Neural cell (in vitro differentiated cells): ENCODE data around the gene STPG2. TPM values are rescaled to one million over a fixed set of nuclear protein-coding genes. Genes with fewer than 3 reads are reported as not detected.

ENCODE experiments used
- H2AFZ ChIP-seq: fragments of 200-600, 300-800 bp; sonication (generic), shearing (Covaris generic); 2 replicates; pipeline ENCODE4 v1.6.0; 2014; ENCODE audit warnings: low read depth, mild to moderate bottlenecking, antibody characterized with exemption, low read length, moderate library complexity
- H3F3A ChIP-seq: fragments of 200-600 bp; shearing (Covaris generic); 2 replicates; pipeline ENCODE4 v1.6.1; 2016; ENCODE audit warnings: mild to moderate bottlenecking, moderate library complexity, mixed read lengths, antibody characterized with exemption, low read length; ENCODE audit not compliant: insufficient read depth, poor library complexity, severe bottlenecking
- H3K27ac ChIP-seq: fragments of 200-600, 300-800 bp; sonication (generic), shearing (Covaris generic); 2 replicates; pipeline ENCODE4 v1.5.1; 2014; ENCODE audit warnings: mild to moderate bottlenecking, low read length, moderate library complexity
- H3K27me3 ChIP-seq: fragments of 300-800, 200-600 bp; sonication (generic), shearing (Covaris generic); 2 replicates; pipeline ENCODE4 v1.6.0; 2014; ENCODE audit warnings: mild to moderate bottlenecking, low read depth, low read length, moderate library complexity; ENCODE audit not compliant: insufficient read depth
- H3K36me3 ChIP-seq: fragments of 300-800, 200-600 bp; sonication (generic), shearing (Covaris generic); 2 replicates; pipeline ENCODE4 v1.5.1; 2014; ENCODE audit warnings: mild to moderate bottlenecking, antibody characterized with exemption, low read length, moderate library complexity; ENCODE audit not compliant: insufficient read depth
- H3K4me2 ChIP-seq: fragments of 300-800, 200-600 bp; sonication (generic), shearing (Covaris generic); 2 replicates; pipeline ENCODE4 v1.6.0; 2014; ENCODE audit warnings: mild to moderate bottlenecking, low read length
- H3K4me3 ChIP-seq: fragments of 300-800, 200-600 bp; sonication (generic), shearing (Covaris generic); 2 replicates; pipeline ENCODE4 v1.5.1; 2014; ENCODE audit warnings: mild to moderate bottlenecking, low read length, moderate library complexity
- H3K79me2 ChIP-seq: fragments of 200-600 bp; shearing (Covaris generic); replicated peaks from 2 replicates; pipeline ENCODE4 v1.6.0; 2014; ENCODE audit warnings: mild to moderate bottlenecking, low read length, moderate library complexity; ENCODE audit not compliant: insufficient read depth
- H3K9ac ChIP-seq: fragments of 300-800, 200-600 bp; sonication (generic), shearing (Covaris generic); 2 replicates; pipeline ENCODE4 v1.6.1; 2016; ENCODE audit warnings: mild to moderate bottlenecking, low read length, mixed read lengths
- H3K9me2 ChIP-seq: fragments of 200-600 bp; shearing (Covaris generic); 2 replicates; pipeline ENCODE4 v1.6.1; 2016; ENCODE audit warnings: mild to moderate bottlenecking, low read length, mixed read lengths; ENCODE audit not compliant: insufficient read depth
- H3K9me3 ChIP-seq: fragments of 200-600, 300-800 bp; sonication (generic), shearing (Covaris generic); 2 replicates; pipeline ENCODE4 v1.6.1; 2016; ENCODE audit warnings: mild to moderate bottlenecking, mixed run types, low read length, moderate library complexity, mixed read lengths
- H4K20me1 ChIP-seq: fragments of 200-600 bp; shearing (Covaris generic); 2 replicates; pipeline ENCODE4 v1.6.1; 2016; ENCODE audit warnings: mild to moderate bottlenecking, mixed run types; ENCODE audit not compliant: insufficient read depth
- EP300 ChIP-seq: fragments of 450-650 bp; conservative IDR thresholded peaks from 2 replicates; pipeline ENCODE4 v1.6.1; 2014; ENCODE audit warnings: antibody characterized with exemption, mild to moderate bottlenecking, moderate library complexity; ENCODE audit not compliant: poor library complexity, severe bottlenecking
- EZH2 ChIP-seq: fragments of 200-600, 300-800 bp; shearing (Covaris generic), sonication (generic); IDR thresholded peaks from 2 replicates; pipeline ENCODE4 v1.6.1; 2014; ENCODE audit warnings: antibody characterized with exemption, low read length, borderline replicate concordance, mild to moderate bottlenecking; ENCODE audit not compliant: insufficient read depth, poor library complexity, severe bottlenecking
- MXI1 ChIP-seq: fragments of 450-650 bp; conservative IDR thresholded peaks from 2 replicates; pipeline ENCODE4 v1.6.1; 2014; ENCODE audit warnings: antibody characterized with exemption, mild to moderate bottlenecking; ENCODE audit not compliant: poor library complexity, severe bottlenecking
- POLR2AphosphoS5 ChIP-seq: IDR thresholded peaks from 2 replicates; pipeline ENCODE4 v1.6.1; 2012
- RAD21 ChIP-seq: fragments of 450-650 bp; conservative IDR thresholded peaks from 2 replicates; pipeline ENCODE4 v1.6.1; 2014; ENCODE audit warnings: antibody characterized with exemption, mild to moderate bottlenecking, moderate library complexity
- SMC3 ChIP-seq: fragments of 450-650 bp; conservative IDR thresholded peaks from 2 replicates; pipeline ENCODE4 v1.6.1; 2014; ENCODE audit warnings: antibody characterized with exemption, mild to moderate bottlenecking, moderate library complexity; ENCODE audit not compliant: poor library complexity
- TAF1 ChIP-seq: IDR thresholded peaks from 2 replicates; pipeline ENCODE4 v1.6.1; 2012; ENCODE audit warnings: low read depth
- polyA plus RNA-seq: library from polyadenylated mRNA; depleted of rRNA; stranded (reverse); fragments of >200 nt; gene quantifications from 2 replicates; pipeline ENCODE4 v1.2.3, GENCODE V29; 2014
- TF ChIP-seq, protein P1 (sequence below): fragments of 450-650 bp; IDR thresholded peaks from 2 replicates; pipeline ENCODE4 v1.5.1; 2014; ENCODE audit warnings: antibody characterized with exemption, mild to moderate bottlenecking, moderate library complexity; ENCODE audit not compliant: poor library complexity, severe bottlenecking
- TF ChIP-seq, protein P2 (sequence below): IDR thresholded peaks from 2 replicates; pipeline ENCODE4 v1.6.1; 2012; ENCODE audit warnings: borderline replicate concordance

STPG2 gene
- polyA plus RNA-seq, 1 donor from 2014 or later, result not detected

DNA sequence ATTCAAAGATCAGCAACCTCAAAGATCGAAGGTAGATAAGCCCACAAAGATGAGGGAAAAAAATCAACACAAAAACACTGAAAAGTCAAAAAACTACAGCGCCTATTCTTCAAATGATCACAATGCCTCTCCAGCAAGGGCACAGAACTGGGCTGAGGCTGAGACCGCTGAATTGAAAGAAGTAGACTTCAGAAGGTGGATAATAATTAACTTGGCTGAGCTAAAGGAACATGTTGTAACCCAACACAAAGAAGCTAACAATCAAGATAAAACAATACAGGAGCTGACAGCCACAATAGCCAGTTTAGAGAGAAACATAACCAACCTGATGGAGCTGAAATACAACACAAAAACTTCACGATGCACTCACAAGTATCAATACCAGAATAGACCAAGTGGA is 231.1 kb downstream of the STPG2 start:
- no peaks in the 10 kb centered on the region for H3K27me3 ChIP-seq
- no peaks in the 10 kb centered on the region for H3F3A ChIP-seq
- no peak overlapping the region for H3K9ac ChIP-seq
- H3K9me2 ChIP-seq, result no peaks in the 10 kb centered on the region
- H3K79me2 ChIP-seq, result no peaks in the 10 kb centered on the region
- H3K36me3 ChIP-seq, result no peaks in the 10 kb centered on the region
- no peak for TF ChIP-seq EP300
- TF ChIP-seq EZH2, result no peak
- TF ChIP-seq RAD21, result no peak
- no peak for TF ChIP-seq TAF1
- TF ChIP-seq POLR2AphosphoS5, result no peak
- TF ChIP-seq, protein P1, sequence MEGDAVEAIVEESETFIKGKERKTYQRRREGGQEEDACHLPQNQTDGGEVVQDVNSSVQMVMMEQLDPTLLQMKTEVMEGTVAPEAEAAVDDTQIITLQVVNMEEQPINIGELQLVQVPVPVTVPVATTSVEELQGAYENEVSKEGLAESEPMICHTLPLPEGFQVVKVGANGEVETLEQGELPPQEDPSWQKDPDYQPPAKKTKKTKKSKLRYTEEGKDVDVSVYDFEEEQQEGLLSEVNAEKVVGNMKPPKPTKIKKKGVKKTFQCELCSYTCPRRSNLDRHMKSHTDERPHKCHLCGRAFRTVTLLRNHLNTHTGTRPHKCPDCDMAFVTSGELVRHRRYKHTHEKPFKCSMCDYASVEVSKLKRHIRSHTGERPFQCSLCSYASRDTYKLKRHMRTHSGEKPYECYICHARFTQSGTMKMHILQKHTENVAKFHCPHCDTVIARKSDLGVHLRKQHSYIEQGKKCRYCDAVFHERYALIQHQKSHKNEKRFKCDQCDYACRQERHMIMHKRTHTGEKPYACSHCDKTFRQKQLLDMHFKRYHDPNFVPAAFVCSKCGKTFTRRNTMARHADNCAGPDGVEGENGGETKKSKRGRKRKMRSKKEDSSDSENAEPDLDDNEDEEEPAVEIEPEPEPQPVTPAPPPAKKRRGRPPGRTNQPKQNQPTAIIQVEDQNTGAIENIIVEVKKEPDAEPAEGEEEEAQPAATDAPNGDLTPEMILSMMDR, result no peak
- no peak for TF ChIP-seq MXI1
- TF ChIP-seq, protein P2, sequence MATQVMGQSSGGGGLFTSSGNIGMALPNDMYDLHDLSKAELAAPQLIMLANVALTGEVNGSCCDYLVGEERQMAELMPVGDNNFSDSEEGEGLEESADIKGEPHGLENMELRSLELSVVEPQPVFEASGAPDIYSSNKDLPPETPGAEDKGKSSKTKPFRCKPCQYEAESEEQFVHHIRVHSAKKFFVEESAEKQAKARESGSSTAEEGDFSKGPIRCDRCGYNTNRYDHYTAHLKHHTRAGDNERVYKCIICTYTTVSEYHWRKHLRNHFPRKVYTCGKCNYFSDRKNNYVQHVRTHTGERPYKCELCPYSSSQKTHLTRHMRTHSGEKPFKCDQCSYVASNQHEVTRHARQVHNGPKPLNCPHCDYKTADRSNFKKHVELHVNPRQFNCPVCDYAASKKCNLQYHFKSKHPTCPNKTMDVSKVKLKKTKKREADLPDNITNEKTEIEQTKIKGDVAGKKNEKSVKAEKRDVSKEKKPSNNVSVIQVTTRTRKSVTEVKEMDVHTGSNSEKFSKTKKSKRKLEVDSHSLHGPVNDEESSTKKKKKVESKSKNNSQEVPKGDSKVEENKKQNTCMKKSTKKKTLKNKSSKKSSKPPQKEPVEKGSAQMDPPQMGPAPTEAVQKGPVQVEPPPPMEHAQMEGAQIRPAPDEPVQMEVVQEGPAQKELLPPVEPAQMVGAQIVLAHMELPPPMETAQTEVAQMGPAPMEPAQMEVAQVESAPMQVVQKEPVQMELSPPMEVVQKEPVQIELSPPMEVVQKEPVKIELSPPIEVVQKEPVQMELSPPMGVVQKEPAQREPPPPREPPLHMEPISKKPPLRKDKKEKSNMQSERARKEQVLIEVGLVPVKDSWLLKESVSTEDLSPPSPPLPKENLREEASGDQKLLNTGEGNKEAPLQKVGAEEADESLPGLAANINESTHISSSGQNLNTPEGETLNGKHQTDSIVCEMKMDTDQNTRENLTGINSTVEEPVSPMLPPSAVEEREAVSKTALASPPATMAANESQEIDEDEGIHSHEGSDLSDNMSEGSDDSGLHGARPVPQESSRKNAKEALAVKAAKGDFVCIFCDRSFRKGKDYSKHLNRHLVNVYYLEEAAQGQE, result no peak
- no peak for TF ChIP-seq SMC3
- no peaks in the 10 kb centered on the region for H4K20me1 ChIP-seq
- H3K9me3 ChIP-seq, result no peaks in the 10 kb centered on the region
- no peak overlapping the region for H3K27ac ChIP-seq
- H2AFZ ChIP-seq, result no peak overlapping the region
- H3K4me2 ChIP-seq, result no peak overlapping the region
- no peak overlapping the region for H3K4me3 ChIP-seq

GRCh38 chr4:97911236-97911906 is 231.9 kb downstream of the STPG2 start:
- TF ChIP-seq EP300 (no peak), MXI1 (no peak), EZH2 (no peak), POLR2AphosphoS5 (no peak), SMC3 (no peak), TAF1 (no peak), RAD21 (no peak)
- TF ChIP-seq, protein P2, result no peak
- TF ChIP-seq, protein P1, result no peak
- no peaks in the 10 kb centered on the region for H3K79me2 ChIP-seq
- no peak overlapping the region for H3K9ac ChIP-seq
- no peaks in the 10 kb centered on the region for H3K36me3 ChIP-seq
- no peaks in the 10 kb centered on the region for H3K9me3 ChIP-seq
- H3F3A ChIP-seq, result no peaks in the 10 kb centered on the region
- H4K20me1 ChIP-seq, result no peaks in the 10 kb centered on the region
- H3K27me3 ChIP-seq, result no peaks in the 10 kb centered on the region
- H3K4me2 ChIP-seq, result no peak overlapping the region
- no peaks in the 10 kb centered on the region for H3K9me2 ChIP-seq
- no peak overlapping the region for H2AFZ ChIP-seq
- no peak overlapping the region for H3K27ac ChIP-seq
- H3K4me3 ChIP-seq, result no peak overlapping the region
